ENCODE measurements around the gene APBA2.

Gene APBA2

GRCh38 chr15:28989239-28989830 is 103.6 kb downstream of the APBA2 start:
- no peak for DNase-seq (ENCODE audit: low read depth)
- no peak overlapping the region for H3K4me3 ChIP-seq (replicated peaks; ENCODE audit: low read depth, low read length)

DNA sequence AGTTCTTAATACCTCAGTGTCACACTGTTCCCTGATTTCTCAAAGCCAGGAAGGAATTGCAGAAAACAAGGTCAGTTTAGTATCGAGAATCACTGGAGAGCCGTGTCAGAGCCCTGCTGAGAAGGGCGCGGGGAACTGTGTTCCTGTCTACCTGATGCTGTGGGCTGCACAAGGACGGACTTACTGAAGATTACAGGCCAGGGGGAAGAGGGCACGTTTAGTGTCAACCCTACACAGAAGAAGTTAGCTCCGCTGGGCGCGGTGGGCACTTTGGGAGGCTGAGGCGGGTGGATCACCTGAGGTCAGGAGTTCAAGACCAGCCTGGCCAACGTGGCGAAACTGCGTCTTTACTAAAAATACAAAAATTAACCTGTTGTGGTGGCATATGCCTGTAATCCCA is 104.1 kb downstream of the APBA2 start:
- no peak for DNase-seq (ENCODE audit: low read depth)
- TF ChIP-seq, protein P1, sequence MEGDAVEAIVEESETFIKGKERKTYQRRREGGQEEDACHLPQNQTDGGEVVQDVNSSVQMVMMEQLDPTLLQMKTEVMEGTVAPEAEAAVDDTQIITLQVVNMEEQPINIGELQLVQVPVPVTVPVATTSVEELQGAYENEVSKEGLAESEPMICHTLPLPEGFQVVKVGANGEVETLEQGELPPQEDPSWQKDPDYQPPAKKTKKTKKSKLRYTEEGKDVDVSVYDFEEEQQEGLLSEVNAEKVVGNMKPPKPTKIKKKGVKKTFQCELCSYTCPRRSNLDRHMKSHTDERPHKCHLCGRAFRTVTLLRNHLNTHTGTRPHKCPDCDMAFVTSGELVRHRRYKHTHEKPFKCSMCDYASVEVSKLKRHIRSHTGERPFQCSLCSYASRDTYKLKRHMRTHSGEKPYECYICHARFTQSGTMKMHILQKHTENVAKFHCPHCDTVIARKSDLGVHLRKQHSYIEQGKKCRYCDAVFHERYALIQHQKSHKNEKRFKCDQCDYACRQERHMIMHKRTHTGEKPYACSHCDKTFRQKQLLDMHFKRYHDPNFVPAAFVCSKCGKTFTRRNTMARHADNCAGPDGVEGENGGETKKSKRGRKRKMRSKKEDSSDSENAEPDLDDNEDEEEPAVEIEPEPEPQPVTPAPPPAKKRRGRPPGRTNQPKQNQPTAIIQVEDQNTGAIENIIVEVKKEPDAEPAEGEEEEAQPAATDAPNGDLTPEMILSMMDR (IDR thresholded peaks at IDR 0.05; ENCODE audit: low read length, missing control alignments), result no peak
- H3K4me3 ChIP-seq (replicated peaks; ENCODE audit: low read depth, low read length), result no peak overlapping the region

More at GRCh38 chr15:28989239-28989830, 103.6 kb downstream of the APBA2 start:
- TF ChIP-seq, protein P1 (IDR thresholded peaks at IDR 0.05; ENCODE audit: low read length, missing control alignments), result no peak

DNA sequence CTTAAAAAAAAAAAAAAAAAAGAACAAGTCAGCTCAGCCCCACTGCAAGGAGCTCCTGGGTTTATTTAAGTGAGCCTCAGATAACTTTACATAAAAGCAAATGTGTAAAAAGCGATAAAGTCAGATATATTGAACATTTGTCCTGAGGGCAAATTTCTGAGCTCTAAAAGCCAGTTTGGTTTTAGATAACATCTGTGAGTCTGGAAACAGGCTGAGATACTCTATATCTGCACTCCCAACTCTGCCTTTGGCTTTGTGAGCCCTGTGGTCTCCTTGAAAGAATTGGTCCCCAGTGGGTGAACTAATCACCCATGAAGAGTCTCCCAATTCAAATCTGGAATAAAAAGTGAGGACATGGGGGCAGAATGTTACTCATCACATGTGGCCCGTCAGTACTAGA is 104.6 kb downstream of the APBA2 start:
- DNase-seq (ENCODE audit: low read depth), result no peak
- no peak overlapping the region for H3K4me3 ChIP-seq (replicated peaks; ENCODE audit: low read depth, low read length)
- TF ChIP-seq, protein P1 (IDR thresholded peaks at IDR 0.05; ENCODE audit: low read length, missing control alignments), result no peak

- H3K4me3 ChIP-seq (replicated peaks; ENCODE audit: low read depth, low read length), result no peak overlapping the region
- no peak for DNase-seq (ENCODE audit: low read depth)
- TF ChIP-seq, protein P1 (IDR thresholded peaks at IDR 0.05; ENCODE audit: low read length, missing control alignments), result no peak
Observed at GRCh38 chr15:28991236-28992171, 105.7 kb downstream of the APBA2 start.

DNA sequence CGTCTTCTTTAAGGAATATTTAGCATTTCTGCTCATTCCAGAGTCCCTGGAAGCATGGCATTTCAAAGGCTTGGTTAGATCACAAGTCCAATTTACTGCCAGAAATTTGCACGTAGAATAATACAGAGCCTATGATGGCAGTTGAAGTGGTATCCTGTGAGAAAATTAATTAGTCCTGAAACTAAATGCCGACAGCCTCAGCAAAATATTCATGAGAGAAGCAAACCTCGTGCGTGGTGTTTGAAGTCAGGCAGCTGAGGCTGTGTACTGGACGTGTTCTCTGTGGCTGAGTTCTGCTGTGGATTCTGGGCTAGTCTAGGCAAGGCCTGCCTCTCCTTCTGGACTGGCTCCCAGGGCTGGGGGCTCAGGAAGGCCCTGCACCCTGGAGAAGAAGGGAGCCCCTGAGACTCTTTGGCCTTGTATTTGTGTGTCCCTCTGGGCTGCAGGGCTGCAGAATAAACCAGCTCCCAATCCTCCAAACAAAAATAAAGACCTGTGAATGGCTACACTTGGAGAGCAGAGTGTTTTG is 106.6 kb downstream of the APBA2 start:
- no peak for DNase-seq (ENCODE audit: low read depth)
- H3K4me3 ChIP-seq (replicated peaks; ENCODE audit: low read depth, low read length), result no peak overlapping the region
- TF ChIP-seq, protein P1 (IDR thresholded peaks at IDR 0.05; ENCODE audit: low read length, missing control alignments), result no peak

- no peak for DNase-seq (ENCODE audit: low read depth)
- H3K4me3 ChIP-seq (replicated peaks; ENCODE audit: low read depth, low read length), result no peak overlapping the region
- TF ChIP-seq, protein P1 (IDR thresholded peaks at IDR 0.05; ENCODE audit: low read length, missing control alignments), result no peak
Observed at GRCh38 chr15:28993051-28993719, 107.4 kb downstream of the APBA2 start.
